ELF-1 (cell line): ENCODE measurements around the gene SMIM12.

Experiments used
- DNase-seq: peaks from one replicate; pipeline ENCODE4 v3.0.0-alpha.2; 2016; ENCODE audit warnings: low read depth, low spot score

SMIM12 gene

DNA sequence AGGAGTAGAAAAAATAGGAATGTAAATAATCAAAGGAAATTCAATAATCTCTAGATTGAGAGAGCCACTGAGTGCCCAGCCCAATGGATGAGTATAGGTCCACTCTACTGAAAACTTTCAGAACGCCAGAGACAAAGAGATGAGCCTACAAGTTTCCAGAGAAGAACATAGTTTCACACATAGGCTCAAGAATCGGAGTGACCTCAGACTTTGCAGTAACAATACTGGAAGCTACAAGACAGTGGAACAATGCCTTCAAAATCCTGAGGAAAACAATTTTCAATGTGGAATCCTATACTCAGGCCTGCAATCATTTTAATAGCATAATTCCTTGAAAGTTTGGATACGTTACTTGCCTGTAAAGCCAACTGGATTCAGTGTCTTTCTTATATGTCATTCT, 55.8 kb downstream of the SMIM12 start:
- DNase-seq, result no peak
